ENCODE results near the gene POLR1A.

Gene POLR1A

GRCh38 chr2:86066915-86067314 lies 38.8 kb downstream of the POLR1A start:
- no peak for TF ChIP-seq CTCF (IDR thresholded peaks at IDR 0.05; ENCODE audit: insufficient read depth, low read depth, low read length, missing control alignments)
- no peak for DNase-seq (ENCODE audit: low read depth)
- no peak overlapping the region for H3K4me3 ChIP-seq (ENCODE audit: low read depth, low read length)

- TF ChIP-seq CTCF (IDR thresholded peaks at IDR 0.05; ENCODE audit: insufficient read depth, low read depth, low read length, missing control alignments) = no peak
- DNase-seq (ENCODE audit: low read depth) = no peak
- no peak overlapping the region for H3K4me3 ChIP-seq (ENCODE audit: low read depth, low read length)
Observed at GRCh38 chr2:86066007-86066578, 39.6 kb downstream of the POLR1A start.

- no peak for DNase-seq (ENCODE audit: low read depth)
- no peak overlapping the region for H3K4me3 ChIP-seq (ENCODE audit: low read depth, low read length)
- TF ChIP-seq CTCF (IDR thresholded peaks at IDR 0.05; ENCODE audit: insufficient read depth, low read depth, low read length, missing control alignments) = no peak
Observed at GRCh38 chr2:86065512-86065911, 40.2 kb downstream of the POLR1A start.

- no peak for TF ChIP-seq CTCF (IDR thresholded peaks at IDR 0.05; ENCODE audit: insufficient read depth, low read depth, low read length, missing control alignments)
- DNase-seq (ENCODE audit: low read depth) = peak; percentile 22
- H3K4me3 ChIP-seq (ENCODE audit: low read depth, low read length) = no peak overlapping the region
Observed at GRCh38 chr2:86064006-86064405, 41.7 kb downstream of the POLR1A start.

GRCh38 chr2:86062043-86062442 lies 43.6 kb downstream of the POLR1A start:
- no peak for DNase-seq (ENCODE audit: low read depth)
- no peak overlapping the region for H3K4me3 ChIP-seq (ENCODE audit: low read depth, low read length)
- no peak for TF ChIP-seq CTCF (IDR thresholded peaks at IDR 0.05; ENCODE audit: insufficient read depth, low read depth, low read length, missing control alignments)

GRCh38 chr2:86056590-86057331 lies 48.9 kb downstream of the POLR1A start:
- no peak for DNase-seq (ENCODE audit: low read depth)
- no peak for TF ChIP-seq CTCF (IDR thresholded peaks at IDR 0.05; ENCODE audit: insufficient read depth, low read depth, low read length, missing control alignments)
- no peak overlapping the region for H3K4me3 ChIP-seq (ENCODE audit: low read depth, low read length)

- no peak overlapping the region for H3K4me3 ChIP-seq (ENCODE audit: low read depth, low read length)
- no peak for TF ChIP-seq CTCF (IDR thresholded peaks at IDR 0.05; ENCODE audit: insufficient read depth, low read depth, low read length, missing control alignments)
- DNase-seq (ENCODE audit: low read depth) = no peak
Observed at GRCh38 chr2:86055314-86055713, 50.4 kb downstream of the POLR1A start.
